DMS153 treated with DMSO at 0.1 percent for 48 hours (cell line): Measurements from ENCODE around the gene MEOX1.

ENCODE experiments used
- DNase-seq: peaks from one replicate; lab custom pipeline; 2025; ENCODE audit not compliant: unreplicated experiment; lab: John Stamatoyannopoulos, UW

The MEOX1 gene

GRCh38 chr17:43658900-43659299 is 2.8 kb downstream of the MEOX1 start:
- no peak for DNase-seq

GRCh38 chr17:43655693-43656255 is 5.9 kb downstream of the MEOX1 start:
- DNase-seq: no peak

- DNase-seq: no peak
Measured at GRCh38 chr17:43652124-43652480, 9.6 kb downstream of the MEOX1 start.

GRCh38 chr17:43650471-43650870 is 11.3 kb downstream of the MEOX1 start:
- no peak for DNase-seq

GRCh38 chr17:43648916-43649315 is 12.8 kb downstream of the MEOX1 start:
- no peak for DNase-seq

- DNase-seq: no peak
Measured at GRCh38 chr17:43645765-43646481, 15.8 kb downstream of the MEOX1 start.

- DNase-seq: no peak
Measured at GRCh38 chr17:43645450-43645764, 16.3 kb downstream of the MEOX1 start.

- no peak for DNase-seq
Measured at GRCh38 chr17:43644081-43644480, 17.6 kb downstream of the MEOX1 start.

- no peak for DNase-seq
Measured at GRCh38 chr17:43641416-43641815, 20.3 kb downstream of the MEOX1 start.

- DNase-seq: no peak
Measured at GRCh38 chr17:43640491-43641252, 21.1 kb downstream of the MEOX1 start.

GRCh38 chr17:43637563-43638323 is 24.0 kb downstream of the MEOX1 start:
- no peak for DNase-seq

- DNase-seq: no peak
Measured at GRCh38 chr17:43636426-43636825, 25.3 kb downstream of the MEOX1 start.

- no peak for DNase-seq
Measured at GRCh38 chr17:43634591-43635125, 27.1 kb downstream of the MEOX1 start.

GRCh38 chr17:43632221-43632620 is 29.5 kb downstream of the MEOX1 start:
- no peak for DNase-seq

- DNase-seq: no peak
Measured at GRCh38 chr17:43631429-43631828, 30.3 kb downstream of the MEOX1 start.

GRCh38 chr17:43628089-43628650 is 33.6 kb downstream of the MEOX1 start:
- no peak for DNase-seq

GRCh38 chr17:43627653-43628052 is 34.1 kb downstream of the MEOX1 start:
- no peak for DNase-seq

- DNase-seq: no peak
Measured at GRCh38 chr17:43626023-43626422, 35.7 kb downstream of the MEOX1 start.

- no peak for DNase-seq
Measured at GRCh38 chr17:43625606-43626005, 36.1 kb downstream of the MEOX1 start.

- no peak for DNase-seq
Measured at GRCh38 chr17:43620581-43620980, 41.1 kb downstream of the MEOX1 start.

- DNase-seq: no peak
Measured at GRCh38 chr17:43620147-43620546, 41.6 kb downstream of the MEOX1 start.
